ENCODE results near the gene IL11RA. TPM values are rescaled to one million over a fixed set of nuclear protein-coding genes. Genes with fewer than 3 reads are reported as not detected.

Gene IL11RA
- total and polyA plus RNA-seq, 9 of the 15 experiments (the other 6 are each of a cell fraction or from before 2014, with no cell fraction given), result 0.11 to 5.8 (median 2.8) TPM

DNA sequence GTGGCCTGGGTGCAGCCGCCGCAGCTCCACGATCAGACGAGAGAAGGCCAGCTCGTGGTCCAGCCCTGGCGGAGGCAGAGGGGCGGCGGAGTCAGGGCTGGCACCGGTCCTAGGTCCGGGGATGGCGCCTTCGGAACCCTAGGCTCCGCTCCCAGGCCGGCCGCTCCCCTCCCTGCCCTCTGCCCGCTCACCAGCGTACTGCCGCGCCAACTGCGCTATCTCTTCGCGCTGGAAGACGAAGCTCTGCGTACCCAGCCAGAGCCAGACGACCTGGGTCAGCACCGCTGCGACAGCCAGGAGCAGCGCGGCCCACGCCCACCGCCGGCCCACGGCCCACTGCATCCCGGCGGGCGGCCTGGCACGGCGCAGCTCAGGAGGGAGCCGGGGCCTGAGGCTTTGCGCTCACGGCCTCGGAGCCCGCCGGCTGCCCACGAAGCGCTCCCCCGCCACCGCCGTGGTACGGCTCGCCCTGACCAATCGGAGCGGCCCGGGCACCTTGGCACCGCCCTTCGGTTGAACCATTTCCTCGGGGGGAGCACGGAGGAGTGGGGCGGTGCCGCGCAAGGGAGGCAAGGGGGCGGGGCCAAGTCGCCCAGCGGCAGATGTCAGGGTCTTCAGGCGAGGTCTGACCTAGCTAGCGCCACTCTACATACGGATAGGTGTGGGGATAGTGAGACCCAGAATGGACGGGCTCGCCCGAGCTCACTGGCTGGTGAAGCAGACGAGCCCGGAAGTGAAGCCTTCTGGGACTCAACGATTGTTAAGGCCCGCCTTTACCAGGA, 14.4 kb upstream of the IL11RA start, which contains the start of gene SIGMAR1 (continued):
- TF ChIP-seq, protein P1, sequence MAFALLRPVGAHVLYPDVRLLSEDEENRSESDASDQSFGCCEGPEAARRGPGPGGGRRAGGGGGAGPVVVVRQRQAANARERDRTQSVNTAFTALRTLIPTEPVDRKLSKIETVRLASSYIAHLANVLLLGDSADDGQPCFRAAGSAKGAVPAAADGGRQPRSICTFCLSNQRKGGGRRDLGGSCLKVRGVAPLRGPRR (CRISPR knock-in tag; IDR thresholded peaks at IDR 0.05), result no peak
- TF ChIP-seq BHLHE40 (IDR thresholded peaks at IDR 0.05; ENCODE audit: low read length) (peak; percentile 76), SREBF2 (CRISPR knock-in tag; IDR thresholded peaks at IDR 0.05) (no peak), PHB2 (IDR thresholded peaks at IDR 0.05; ENCODE audit: low read depth) (no peak), USF1 (CRISPR knock-in tag; IDR thresholded peaks at IDR 0.05) (peak; percentile 42; the same call in 1 of the 2 replicates), ZNF140 (CRISPR knock-in tag; IDR thresholded peaks at IDR 0.05) (no peak), CUX1 (CRISPR knock-in tag; IDR thresholded peaks at IDR 0.05) (no peak), FOXA3 (CRISPR knock-in tag; conservative IDR thresholded peaks at IDR 0.05 in 1 of 2, IDR thresholded peaks at IDR 0.05 in 1 of 2) (no peak), SRSF3 (IDR thresholded peaks at IDR 0.05; ENCODE audit: insufficient read depth, low read length) (no peak), NFIX (CRISPR knock-in tag; IDR thresholded peaks at IDR 0.05; ENCODE audit: low read depth) (no peak), PHF8 (IDR thresholded peaks at IDR 0.05; ENCODE audit: borderline replicate concordance, low read length) (peak; percentile 70; the same call in 1 of the 2 replicates), CBFA2T2 (conservative IDR thresholded peaks at IDR 0.05) (no peak), CCAR2 (IDR thresholded peaks at IDR 0.05; ENCODE audit: low read depth, low read length) (no peak), SNIP1 (IDR thresholded peaks at IDR 0.05; ENCODE audit: low read depth) (peak; percentile 23; the same call in 1 of the 2 replicates), TCF7 (IDR thresholded peaks at IDR 0.05; ENCODE audit: borderline replicate concordance) (no peak), MAZ (CRISPR knock-in tag; conservative IDR thresholded peaks at IDR 0.05 in 1 of 2, IDR thresholded peaks at IDR 0.05 in 1 of 2) (peak in 1 of 2 experiments; percentile 49; a peak in 3 of 4 replicates)
- TF ChIP-seq, protein P2, sequence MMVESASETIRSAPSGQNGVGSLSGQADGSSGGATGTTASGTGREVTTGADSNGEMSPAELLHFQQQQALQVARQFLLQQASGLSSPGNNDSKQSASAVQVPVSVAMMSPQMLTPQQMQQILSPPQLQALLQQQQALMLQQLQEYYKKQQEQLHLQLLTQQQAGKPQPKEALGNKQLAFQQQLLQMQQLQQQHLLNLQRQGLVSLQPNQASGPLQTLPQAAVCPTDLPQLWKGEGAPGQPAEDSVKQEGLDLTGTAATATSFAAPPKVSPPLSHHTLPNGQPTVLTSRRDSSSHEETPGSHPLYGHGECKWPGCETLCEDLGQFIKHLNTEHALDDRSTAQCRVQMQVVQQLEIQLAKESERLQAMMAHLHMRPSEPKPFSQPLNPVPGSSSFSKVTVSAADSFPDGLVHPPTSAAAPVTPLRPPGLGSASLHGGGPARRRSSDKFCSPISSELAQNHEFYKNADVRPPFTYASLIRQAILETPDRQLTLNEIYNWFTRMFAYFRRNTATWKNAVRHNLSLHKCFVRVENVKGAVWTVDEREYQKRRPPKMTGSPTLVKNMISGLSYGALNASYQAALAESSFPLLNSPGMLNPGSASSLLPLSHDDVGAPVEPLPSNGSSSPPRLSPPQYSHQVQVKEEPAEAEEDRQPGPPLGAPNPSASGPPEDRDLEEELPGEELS (CRISPR knock-in tag; IDR thresholded peaks at IDR 0.05; ENCODE audit: borderline replicate concordance), result no peak
- TF ChIP-seq, protein P3, sequence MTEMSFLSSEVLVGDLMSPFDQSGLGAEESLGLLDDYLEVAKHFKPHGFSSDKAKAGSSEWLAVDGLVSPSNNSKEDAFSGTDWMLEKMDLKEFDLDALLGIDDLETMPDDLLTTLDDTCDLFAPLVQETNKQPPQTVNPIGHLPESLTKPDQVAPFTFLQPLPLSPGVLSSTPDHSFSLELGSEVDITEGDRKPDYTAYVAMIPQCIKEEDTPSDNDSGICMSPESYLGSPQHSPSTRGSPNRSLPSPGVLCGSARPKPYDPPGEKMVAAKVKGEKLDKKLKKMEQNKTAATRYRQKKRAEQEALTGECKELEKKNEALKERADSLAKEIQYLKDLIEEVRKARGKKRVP (CRISPR knock-in tag; IDR thresholded peaks at IDR 0.05), result no peak
